Globus pallidus (tissue), 1 donor: ENCODE results near the gene IFT80.

ENCODE experiments used
- DNase-seq: peaks from one replicate; pipeline ENCODE4 v3.0.0-alpha.2; 2015; ENCODE audit warnings: low spot score

Gene IFT80

DNA sequence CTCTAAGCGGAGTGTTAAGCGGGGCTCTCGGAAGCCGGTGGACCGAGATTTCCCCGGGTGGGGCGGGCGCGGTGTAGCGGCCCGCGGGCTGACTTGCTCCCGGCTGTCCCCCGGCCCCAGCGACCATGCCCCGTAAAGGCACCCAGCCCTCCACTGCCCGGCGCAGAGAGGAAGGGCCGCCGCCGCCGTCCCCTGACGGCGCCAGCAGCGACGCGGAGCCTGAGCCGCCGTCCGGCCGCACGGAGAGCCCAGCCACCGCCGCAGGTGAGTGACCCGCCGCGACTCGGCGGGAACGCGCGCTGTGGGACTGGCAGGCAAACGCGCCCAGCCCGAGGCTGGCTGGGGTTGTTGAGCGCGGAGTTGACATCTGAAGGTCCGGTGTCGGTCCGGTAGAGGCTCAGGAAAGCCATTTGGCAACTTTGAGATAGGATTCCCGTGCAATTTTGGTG is 1.7 kb upstream of the IFT80 start:
- DNase-seq, result no peak

DNA sequence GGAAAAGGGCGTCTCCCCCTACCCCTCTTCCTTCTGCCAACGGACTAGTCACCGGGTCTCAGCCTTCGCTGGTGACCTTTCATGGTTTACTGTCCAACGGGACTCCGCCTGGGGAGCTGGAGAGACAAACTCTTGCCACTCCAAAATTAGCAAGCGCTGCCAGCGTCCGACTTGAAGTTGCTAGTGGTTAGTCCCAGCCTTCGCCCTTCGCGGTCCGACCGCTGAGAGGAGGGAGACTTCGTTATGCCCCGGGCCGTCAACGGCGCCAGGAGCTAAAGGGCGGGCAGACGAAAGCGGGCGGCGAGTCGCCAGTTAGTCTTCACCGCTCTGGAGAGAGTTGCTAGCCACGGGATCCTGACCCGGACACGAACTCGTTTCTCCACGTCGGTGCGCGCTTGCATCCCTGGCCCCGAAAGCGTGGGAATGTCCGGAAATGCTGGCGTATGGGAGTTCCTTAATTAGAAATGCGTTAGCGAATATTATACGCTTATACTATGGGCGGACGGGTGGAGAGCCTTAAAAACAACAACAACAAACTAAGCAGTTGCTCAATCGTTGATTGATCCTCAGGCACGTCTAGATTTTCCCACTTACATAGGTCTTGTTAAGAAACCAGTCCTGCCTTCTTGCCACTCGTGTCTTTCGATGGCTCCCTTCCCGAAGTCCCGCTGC is 1.1 kb upstream of the IFT80 start:
- DNase-seq, result peak; percentile 14

DNA sequence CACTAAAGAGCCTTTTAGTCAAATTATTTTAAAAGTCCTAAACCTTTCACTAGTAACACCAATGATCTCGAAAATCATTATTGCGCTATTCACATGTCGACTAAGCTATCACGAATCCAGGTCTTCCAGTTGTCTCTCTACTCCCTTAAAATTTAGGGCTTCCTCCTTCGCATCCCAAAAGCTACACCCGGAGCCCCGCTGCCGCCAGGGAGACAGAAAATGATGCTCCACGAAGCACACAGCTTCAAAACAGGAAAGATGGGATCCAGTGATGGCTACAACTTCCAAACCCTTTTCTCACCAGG is 253 bp downstream of the IFT80 start:
- DNase-seq, result no peak

DNA sequence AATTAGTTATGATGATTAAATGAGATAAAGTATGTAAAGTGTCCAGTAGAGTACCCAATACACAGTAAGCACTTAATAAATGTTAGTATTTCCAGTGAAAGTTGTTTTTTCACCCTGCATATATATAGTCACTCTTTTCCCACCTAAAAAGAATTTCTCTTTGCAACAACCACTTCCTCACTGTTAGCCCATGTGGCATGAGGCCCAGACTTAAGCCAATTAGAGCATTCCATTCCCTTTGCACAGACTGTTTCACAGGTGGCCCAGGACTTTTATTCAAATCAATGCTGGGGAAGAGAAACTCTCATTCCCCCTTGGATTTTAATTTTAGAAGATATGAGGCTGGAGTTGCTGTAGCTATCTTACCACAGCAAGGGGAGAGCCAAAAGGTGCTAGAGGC is 3.7 kb downstream of the IFT80 start:
- DNase-seq, result no peak

DNA sequence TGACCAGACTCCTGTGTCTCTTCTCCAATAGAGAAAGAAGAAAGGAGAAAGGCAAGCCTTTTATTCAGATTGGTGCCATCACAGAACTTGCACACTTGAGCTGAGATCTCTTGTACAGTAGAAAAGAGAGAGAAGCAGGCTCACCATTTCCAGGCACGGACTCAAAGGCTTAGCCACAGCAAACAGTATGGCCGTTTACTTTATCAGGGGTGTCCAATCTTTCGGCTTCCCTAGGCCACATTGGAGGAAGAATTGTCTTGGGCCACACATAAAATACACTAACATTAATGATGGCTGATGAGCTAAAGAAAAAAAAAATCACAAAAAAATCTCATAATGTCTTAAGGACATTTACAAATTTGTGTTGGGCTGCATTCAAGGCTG is 5.0 kb downstream of the IFT80 start:
- no peak for DNase-seq

DNA sequence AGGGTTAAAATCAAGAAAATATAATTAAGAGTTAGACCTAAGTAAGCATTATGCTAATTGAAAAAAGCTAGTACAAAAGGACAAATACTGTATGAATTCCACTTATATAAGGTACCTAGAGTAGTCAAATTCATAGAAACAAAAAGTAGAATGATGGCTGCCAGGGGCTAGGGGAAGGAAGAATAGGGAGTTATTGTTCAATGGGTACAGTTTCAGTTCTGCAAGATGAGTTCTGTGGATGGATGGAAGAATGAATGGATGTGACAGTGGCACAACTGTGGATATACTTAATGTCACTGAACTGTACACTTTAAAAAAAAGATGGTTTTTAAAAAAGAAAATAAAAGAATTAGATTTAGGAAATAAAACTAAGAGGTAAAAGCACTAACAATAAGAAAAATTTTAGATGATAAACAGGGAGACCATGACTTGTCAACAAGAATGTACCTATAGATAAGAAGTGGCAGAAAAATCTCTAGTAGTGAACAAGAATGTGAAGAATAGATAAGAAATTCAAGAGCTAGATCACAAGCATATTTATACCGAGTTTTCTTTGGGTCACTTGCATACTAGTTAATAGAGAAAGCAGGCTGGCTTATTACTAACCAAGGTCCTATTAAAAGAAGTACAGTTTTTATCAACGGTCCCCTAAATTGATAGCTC is 5.5 kb downstream of the IFT80 start:
- no peak for DNase-seq

DNA sequence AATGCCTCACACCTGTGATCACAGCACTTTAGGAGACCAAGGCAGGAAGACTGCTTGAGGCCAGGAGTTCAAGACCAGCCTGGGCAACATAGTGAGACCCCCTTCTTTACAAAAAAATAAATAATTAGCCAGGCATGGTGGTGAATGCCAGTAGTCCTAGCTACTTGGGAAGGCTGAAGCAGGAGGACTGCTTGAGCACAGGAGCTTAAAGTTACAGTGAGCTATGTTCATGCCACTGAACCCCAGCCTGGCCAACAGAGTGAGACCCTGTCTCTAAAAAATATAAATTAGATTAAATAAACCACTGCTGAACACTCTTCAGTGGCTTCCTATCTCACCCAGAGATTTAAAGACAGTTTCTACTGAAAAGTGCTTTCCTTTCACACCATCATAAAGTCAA is 6.2 kb downstream of the IFT80 start:
- DNase-seq, result no peak

DNA sequence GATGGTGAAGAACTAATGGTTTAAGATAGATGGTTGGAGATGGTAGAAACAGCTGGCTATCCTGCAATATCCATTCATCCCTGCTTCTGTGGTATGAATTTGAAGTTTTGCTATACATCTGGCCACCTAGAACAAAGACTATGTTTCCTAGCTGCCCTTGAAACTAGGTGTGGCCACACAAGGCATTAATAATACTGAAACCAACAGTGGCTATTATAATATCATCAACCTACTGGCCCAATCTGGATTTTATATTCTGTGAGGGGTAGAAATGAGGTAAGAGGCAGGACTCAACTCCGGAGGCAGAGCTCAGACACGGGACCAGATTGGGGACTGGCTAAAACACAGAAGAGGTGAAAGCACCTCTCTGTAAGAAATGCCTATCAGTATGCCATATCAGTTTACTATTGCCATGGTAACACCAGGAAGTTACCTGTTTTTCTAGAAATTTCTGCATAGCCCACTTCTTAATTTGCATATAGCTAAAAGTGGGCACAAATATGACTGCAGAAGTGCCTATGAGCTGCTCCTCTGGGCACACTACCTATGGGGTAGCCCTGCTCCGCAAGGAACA is 8.4 kb downstream of the IFT80 start:
- DNase-seq, result no peak

DNA sequence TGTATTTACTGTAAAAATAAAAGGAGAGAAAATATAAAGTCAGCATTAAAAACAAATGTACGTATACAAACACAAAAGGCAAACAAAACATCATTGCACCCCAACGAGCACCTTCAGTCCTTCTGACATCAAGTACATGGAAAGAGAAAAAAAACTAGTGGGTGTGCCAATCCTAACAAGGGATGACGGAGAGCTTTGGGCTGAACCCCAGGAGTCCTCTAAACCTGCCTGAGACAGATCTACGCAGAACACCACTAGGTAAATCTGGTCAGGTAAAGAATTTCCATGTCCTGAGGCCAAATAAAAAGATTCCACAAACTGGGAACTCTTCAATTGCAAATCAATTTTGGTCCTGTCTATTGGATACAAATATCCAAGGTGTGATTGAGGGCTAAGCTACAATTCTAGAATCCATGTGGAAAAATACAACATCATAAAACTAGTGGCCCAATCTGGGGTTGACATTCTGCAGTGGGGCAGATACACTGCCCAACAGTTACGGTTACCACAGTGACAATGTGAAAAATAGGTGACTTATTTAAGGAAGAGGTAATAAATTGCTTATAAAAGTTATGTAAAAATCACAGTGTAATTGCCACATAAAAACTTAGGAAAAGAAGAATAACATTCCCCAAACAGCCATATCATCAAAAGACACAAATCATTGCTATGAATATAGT is 14.2 kb downstream of the IFT80 start:
- DNase-seq, result no peak

DNA sequence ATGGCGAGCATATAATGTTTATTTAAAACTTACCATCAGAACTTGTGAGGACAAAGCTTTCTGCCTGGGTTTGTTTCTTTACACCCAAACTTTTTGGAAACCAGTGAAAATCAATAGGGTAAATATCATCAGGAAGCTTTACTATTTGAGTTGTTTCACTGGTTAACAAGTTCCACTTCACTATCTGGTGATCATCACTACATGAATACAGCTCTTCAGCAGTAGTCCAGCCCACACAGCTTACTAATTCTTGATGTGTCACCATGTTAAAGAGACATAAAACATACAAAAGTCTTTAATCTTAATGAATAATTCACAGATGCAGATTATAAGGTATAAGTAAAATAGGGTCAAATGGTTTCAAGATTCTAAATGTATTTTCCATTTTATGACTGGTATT is 17.6 kb downstream of the IFT80 start:
- no peak for DNase-seq

DNA sequence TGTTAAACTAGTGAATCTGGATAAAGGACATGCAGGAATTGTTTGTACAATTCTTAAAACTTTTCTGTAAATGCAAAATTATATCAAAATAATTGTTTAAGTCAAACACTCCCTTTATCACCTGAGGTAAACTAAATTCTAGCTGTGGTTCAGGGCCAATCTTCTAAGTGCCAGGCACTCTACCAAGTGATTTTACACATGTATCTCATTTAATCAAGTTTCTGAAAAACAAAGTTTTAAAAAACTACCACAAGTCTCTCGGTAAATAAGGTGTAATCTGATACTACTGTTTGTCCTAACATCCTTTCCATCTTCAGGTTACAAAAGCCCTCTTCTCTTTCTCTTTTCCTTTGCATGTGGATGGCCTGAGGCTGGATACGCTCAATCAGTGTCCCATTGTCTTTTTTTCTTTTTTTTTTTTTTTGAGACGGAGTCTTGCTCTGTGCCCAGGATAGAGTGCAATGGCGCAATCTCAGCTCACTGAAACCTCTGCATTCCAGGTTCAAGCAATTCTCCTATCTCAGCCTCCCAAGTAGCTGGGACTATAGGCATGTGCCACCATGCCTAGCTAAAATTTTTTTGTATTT is 19.3 kb downstream of the IFT80 start:
- no peak for DNase-seq

DNA sequence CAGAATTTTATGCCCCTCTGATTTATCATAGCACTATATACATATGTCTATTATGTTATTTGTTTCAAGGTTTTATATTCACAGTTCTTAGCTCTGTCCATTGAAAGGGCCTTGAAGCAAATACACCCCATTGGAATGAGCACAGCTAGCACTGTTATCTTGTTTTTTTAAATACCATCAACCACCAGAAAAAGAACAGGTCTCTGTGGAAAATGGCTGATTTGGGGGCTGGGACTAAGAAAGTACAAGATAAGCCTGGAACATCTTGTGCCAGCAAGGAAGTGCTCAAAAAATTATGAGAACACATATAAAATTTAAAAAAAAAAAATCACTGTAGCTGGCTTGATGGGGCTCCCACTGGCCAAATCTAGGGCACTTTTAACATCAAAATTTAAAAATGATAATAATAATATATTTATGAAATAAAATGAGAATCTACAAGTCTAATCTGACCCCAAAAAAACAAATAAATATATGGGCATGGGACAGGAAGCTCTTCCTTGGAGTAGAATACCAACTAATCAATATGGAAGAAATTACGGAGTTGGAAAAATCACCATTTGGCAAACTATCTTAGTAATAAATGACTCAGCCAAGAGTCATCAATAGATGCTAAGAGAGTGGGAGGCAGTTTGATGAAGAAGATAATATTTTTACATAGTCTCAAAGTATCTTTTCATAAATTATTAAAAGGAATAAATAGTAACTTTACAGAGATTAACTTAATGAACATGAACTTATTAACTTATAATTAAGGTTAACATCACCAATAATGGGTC is 20.5 kb downstream of the IFT80 start:
- DNase-seq, result no peak

DNA sequence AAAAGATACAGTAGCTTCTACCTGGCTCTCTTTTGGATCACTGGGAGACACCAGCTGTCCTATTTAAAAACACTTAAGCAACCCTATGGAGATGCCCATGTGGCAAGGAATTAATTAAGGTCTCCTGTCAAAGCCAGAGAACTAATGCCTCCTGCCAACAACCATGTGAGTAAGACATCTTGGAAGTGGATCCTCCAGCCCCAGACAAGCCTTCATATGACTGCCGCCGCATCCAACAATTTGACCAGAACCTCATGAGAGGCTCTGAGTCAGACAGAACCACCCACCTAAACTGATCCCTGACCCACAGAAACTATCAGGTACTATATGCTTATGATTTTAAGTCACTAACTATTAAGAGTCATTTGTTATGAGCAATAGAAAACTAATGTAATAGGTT is 22.3 kb downstream of the IFT80 start:
- DNase-seq, result no peak

DNA sequence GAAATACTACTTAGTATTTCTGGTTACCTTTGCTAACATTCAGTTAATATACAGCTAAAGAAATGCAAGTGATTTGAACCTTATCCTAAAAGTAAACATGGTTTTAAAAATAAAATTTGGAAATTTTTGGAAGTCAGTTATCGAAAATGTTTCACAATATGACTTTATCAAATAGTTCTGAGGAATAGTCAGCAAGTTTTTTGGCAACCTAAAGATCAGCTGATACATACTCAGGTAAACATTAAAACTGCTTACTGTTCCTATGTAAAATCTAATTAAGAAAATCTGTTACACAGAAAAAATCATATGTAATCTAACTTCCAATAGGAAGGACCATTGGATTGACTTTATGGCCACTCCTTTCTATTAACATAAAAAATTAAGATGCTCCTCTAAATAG is 24.1 kb downstream of the IFT80 start:
- DNase-seq, result no peak

DNA sequence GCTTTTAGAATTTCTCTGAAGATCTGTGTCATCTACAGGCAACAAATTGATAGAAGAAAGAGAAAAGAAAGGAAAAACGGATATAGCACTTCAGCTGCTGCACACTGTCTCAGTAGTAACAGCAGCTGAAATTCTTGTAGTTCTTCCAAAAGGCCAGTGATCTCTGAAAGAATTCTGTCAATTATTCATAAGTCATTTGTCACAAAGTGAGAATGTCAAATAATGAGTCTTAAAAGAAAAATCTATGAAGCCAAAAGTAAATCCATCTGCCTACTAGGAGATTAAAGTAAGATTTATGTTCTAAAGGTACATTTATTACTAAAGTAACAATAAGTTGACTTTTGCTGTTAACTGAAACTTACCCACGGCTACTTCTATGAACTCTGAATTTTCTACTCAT is 24.6 kb downstream of the IFT80 start:
- no peak for DNase-seq

DNA sequence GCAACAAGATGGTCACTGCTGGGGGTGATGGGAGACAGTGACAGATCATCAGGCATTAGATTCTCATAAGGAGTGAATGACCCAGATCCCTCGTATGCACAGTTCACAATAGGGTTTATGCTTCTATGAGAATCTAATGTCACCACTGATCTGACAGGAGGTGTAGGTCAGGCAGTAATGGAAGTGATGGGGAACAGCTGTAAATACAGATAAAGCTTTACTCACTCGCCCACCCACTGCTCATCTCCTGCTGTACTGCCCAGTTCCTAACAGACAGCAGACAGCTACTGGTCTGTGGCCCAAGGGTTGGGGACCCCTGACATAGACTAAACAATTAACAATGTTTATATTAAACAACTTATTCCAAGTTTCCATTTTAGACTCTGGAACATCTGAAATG is 25.4 kb downstream of the IFT80 start:
- no peak for DNase-seq

DNA sequence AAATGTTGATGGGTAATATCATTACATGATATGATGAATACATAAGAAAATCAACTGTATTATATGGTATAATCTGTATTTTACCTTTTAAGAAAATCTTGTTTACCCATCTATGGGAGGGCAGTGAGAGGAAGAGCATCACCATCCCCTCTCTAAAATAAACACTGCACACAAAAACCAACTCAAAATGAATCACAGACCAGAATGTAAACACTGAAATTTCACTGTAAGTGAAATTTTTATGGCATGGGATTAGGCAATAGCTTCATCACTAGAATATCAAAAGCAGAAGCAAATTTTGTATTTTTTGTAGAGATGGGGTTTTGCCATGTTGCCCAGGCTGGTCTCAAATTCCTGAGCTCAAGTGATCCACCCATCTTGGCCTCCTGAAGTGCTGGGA is 26.2 kb downstream of the IFT80 start:
- DNase-seq, result no peak

DNA sequence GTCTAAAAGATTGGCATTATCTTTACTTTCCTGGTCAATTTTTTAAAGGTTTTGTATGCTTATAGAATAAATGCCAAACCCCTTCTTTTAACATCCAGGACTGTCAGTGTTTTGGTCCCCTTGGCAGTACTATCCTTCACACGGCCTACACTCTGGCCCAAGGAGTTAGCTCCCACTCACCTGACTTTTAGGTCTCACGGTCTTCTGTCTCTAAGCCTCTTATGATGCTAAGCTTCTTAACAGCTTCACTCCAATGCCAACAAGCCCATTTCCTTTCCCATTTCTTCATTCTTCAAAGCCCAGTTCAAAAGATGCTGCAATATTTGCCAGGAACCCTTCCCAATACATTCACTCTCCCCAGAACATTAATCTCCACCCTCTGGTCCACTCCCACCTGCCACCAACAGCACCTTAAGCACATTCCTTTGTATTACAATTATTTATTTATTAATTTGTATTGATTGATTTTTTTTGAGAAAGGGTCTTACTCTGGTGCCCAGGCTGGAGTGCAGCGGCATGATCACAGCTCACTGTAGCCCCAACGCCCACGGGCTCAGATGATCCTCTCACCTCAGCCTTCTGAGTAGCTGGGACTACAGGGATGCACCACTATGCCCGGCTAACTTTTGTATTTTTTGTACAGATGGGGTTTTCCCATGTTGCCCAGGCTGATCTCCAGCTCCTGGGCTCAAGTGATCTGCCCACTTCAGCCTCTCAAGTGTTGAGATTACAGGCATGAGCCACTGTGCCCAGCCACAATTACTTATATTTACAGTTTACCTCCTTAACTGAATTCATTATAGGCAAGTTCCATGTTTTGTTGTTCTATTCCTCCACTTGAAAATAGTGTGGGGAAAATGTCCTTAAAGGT is 27.8 kb downstream of the IFT80 start:
- no peak for DNase-seq

DNA sequence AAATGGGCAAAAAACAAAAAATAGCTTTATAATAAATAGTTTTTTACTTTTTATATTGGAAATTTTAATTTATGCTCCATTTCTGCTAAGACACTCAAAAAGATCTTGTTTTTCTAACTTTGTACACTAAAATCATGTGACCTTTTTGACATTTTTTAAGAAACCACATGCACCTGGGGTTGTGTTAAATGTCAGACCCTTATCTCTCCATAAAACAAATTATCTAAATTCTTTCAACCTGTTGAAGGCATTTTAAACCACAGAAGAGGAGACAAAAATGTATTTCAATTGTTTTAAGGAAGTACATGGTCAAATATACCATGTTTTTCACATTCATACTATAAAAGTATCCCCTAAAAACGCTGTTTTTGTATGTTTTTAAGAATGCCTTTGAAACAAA is 29.2 kb downstream of the IFT80 start:
- DNase-seq, result no peak

DNA sequence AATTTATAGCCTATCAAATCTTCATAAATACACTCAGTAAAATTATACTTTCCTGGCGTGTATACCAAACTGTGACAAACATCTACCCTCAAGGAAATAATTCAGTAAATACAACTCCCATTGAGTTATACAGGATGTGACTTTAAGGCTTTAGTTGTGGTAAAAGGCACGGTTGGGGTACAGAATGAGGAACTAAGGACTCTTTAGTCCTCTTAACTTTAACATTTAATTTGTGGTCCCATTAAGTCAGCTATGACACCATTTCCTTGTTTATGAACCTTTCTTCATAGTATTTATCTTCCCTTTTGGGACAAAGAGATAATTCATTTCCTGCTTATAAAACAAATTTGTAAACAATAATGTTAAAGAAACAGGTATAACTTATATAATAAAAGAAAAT is 30.2 kb downstream of the IFT80 start:
- DNase-seq, result no peak

DNA sequence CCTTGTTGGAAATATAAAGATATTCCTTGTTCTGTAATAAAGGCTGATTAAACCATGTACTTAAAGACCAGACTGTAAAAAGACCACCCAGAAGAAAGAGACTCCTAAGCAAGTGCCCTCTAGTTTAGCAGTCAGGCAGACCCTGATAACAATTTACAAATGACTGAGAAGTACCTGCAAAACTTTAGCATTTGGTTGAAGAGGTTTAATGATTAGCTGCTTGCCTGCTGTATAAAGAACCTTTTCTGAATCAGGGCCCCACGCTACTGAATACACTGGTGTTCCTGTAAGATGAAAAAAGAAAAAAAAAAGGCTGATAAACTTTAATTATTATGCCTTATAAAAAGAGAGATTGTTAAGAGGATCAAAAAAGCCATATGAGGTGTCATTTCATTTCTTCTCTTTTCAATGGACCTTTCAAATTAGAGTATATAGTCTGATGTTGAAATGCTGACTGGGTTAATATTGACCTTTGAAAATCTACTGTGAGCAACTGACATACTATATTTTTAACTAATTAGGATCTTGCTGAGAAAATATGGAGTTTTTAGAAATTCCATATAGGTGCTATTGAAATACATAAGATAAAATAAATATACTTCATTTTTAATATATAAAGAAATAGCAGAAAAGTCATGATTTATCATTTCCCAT is 33.0 kb downstream of the IFT80 start:
- no peak for DNase-seq
